Stimulated activated CD8-positive, alpha-beta memory T cell treated with anti-CD3 and anti-CD28 coated beads, Interleukin-7, amount 100 ng/mL, for 24 hours (primary cell): ENCODE measurements around the gene KIAA1549.
"Not testable (repeated sequence)": the region's sequence is repeated elsewhere in the genome, so short reads cannot be mapped to it uniquely, and the experiment has no call there.

Experiments
- DNase-seq: peaks from one replicate; pipeline ENCODE4 v3.0.0-alpha.2; 2020; ENCODE audit warnings: low read depth

Gene KIAA1549

DNA sequence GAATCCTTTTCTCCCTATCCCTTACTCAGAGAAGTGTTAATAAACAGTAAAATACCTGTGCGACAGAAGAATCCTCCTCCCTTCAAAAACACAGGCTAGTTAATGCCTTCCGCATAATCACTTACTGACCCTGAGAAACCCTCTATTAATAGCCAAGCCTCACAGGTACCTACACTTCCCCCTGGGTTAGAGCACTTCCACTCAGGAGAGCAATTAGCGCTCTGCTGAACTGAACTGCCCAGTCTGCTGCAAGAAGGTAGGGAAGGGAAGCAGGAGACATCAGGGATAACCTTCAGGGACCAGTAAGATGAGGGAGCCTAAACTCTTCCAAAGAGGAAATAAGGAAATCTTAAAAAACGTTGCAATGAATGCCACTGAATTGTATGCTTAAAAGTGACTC, 39.6 kb downstream of the KIAA1549 start:
- no peak for DNase-seq

DNA sequence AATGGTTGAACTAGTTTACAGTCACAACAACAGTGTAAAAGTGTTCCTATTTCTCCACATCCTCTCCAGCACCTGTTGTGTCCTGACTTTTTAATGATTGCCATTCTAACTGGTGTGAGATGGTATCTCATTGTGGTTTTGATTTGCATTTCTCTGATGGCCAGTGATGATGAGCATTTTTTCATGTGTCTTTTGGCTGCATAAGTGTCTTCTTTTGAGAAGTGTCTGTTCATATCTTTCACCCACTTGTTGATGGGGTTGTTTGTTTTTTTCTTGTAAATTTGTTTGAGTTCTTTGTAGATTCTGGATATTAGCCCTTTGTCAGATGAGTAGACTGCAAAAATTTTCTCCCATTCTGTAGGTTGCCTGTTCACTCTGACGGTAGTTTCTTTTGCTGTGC, 40.6 kb downstream of the KIAA1549 start:
- not testable (repeated sequence) for DNase-seq

DNA sequence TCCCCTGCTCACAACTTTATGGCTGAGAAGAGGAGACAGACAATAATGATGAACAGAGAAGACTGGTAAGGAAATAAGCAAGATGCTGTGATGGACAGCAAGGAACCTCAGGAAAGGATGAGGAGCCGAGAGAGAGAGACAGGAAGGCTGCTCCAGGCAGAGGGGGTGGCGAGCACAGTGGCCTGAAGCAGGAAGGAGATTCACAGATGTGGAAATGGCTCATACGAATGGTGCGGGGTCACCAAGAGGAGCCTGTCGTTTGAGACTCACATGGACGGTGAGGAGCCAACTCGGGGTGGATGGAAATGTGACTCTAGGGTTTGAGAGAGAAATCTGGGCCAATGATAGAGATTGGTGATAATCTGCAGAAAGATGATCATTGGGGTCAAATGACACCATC, 43.7 kb downstream of the KIAA1549 start:
- no peak for DNase-seq

DNA sequence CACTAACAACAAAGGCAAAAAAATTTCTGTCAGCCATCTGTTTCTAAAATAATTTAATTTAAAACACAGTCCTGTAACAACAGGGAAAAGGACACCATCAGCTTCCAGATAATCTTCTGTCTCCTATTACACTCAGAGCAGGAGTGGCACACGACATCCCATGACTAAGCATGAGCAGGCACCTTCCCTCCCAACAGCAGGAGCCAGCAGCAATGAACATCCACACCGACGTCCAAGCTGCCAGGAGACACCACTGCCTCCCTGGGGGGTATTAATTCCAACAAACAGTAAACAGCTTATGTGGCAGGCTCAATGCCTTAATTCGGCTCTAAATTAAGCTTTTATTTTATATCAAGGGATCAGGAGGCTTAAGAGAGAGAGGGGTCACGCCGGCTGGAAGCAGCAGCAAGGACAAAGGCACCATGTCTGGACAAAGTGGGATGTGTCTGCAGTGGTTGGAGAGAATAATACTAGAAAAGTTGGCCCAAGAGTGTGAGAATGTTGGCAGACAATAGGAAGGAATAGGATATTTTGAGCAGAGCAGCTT, 45.7 kb downstream of the KIAA1549 start:
- no peak for DNase-seq

DNA sequence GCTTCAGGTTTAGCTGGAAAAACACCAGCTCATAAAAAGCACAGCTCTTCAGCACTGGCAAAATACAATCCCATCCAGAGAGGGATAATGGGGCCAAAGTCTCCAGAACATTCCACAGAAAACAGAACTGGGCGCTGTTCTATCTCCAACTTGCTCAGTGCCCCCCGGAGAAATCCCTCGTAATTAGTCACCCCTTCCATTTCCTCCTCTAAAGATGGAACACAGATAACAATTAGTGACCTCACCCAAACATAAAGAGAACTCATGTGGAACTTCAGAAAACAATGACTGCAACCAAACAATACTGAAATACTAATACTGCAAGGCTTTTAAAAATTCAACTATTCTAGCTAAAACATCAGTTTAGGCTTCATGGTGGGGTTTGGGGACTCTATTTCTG, 46.3 kb downstream of the KIAA1549 start:
- DNase-seq, result no peak

DNA sequence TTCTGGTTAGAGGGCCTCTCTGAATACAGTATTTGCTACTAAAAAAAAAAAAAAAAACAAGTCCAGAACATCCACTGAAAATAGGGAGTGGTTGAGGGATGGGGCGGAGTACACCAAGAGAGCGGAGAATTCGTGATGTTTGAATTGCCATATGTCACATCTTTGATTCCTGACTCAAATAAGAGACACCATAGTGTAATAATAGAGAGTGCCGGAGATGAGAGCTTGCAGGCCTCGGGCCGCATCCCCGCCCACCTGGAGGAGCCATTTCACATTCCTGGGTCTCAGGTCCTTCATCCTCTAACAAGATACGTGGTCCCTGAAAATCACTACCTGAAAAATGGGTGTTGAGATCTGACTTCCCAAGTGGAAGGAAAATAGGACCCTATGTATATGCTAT, 46.8 kb downstream of the KIAA1549 start:
- DNase-seq, result no peak

DNA sequence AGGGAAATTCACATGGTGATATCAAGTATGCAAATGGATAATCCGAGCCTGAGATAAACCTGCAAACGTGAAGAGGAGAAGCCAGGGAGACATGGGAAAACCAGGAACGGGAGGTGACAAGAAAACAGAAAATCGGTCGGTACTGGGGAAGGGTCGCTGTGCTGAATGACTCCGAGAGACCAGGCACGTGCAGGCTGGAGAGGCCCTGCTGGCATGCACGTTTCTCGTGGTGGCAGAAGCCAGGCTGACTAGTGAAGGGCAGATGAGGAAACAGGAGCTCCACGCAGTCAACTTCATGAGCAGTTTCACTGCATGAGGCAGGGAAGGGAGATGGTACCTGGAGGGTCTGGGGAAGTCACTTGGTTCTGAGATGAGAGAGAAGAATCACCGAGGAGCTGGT, 48.3 kb downstream of the KIAA1549 start:
- no peak for DNase-seq

DNA sequence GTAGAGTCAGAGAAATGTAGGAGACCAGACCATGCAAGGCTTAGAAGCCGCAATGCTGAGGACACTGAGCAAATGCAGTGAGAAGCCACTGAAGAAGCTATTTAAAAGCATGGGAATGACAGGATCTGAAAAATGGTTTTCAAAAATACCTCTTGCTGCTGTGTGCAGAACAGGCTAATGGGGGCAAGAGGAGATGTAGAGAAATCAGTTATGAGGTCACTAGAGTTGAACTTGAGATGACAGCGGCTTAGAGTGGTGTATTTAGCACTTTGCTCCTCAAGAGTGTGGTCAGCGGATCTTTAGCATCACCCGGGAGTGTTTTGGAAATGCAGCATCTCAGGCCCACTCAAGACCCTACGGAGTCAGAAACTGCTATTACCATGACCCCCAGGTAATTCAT, 48.8 kb downstream of the KIAA1549 start:
- DNase-seq, result no peak

DNA sequence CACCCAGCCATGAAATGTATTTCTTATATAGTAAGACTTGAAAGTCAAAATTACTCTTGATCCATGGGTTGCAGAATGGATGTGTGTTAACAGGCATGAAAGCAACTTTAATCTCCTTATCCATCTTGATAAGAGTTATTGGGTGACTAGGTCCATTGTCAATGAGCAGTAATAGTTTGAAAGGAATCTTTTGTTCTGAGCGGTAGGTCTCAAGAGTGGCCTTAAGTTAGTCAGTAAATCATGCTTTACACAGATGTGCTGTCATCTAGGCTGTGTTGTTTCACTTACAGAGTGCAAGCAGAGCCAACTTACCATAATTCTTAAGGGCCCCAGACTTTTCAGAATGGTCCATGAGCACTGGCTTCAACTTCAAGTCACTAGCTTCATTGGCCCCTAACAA, 51.2 kb downstream of the KIAA1549 start:
- no peak for DNase-seq

DNA sequence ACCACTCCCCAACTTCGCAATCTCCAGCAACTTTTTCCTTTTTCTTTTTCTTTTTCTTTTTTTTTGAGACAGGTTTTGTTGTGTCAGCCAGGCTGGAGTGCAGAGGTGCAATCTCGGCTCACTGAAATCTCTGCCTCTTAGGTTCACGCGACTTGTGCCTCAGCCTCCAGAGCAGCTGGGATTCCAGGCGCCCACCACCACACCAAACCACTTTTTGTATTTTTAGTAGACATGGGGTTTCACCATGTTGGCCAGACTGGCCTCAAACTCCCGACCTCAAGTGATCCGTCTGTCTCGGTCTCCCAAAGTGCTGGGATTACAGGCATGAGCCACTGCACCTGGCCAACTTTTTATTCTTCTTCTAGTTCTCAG, 55.0 kb downstream of the KIAA1549 start:
- DNase-seq, result no peak

DNA sequence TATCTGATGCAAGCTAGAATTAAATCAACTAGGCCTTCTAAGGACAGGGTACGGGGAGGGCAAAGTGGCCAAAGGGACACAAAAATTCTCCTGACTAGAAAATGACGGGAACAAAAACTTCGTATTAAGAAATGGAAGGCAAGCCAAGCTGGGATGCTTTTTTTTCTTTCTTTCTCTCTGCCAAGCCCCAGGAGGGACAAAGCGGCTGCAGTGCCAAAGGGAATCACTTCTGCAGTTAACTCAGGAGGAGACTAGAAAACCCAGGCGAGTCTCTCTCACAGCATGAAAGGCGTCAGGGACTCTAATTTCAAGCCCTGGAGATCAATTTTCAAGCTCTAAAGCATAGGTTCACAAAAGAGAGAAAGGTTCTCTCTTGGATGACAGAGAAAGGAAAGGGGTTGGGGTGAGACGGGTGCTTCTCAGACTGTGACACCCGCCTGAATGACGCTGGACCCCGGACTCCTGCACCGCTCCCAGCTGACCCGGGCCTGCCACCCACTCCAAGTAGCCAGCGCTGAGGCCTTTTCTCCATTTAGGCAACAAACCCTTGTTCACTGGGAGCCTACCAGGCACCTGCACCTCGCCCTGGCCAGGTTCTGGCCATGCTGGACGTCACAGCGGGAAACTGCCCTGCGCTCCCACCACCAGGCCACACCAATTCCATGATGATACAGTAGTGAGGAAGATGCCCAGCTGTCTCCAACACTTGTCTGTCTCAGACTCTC, 56.5 kb downstream of the KIAA1549 start:
- DNase-seq, result no peak

DNA sequence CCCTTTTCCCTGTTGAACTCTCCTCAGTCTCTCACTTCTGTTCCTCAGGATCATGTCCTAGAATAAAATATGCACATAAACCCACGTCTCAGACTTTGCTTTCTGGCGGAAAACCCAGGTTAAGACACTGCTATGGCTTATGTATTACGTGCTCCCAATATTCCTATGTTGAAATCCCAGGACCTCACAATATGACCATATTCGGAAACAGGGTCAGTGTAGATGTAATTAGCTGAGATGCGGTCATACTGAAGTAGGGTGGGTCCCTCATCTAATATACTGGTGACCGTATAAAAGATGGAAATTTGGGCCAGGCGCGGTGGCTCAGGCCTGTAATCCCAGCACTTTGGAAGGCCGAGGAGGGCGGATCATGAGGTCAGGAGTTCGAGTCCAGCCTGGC, 59.9 kb downstream of the KIAA1549 start:
- DNase-seq, result no peak

DNA sequence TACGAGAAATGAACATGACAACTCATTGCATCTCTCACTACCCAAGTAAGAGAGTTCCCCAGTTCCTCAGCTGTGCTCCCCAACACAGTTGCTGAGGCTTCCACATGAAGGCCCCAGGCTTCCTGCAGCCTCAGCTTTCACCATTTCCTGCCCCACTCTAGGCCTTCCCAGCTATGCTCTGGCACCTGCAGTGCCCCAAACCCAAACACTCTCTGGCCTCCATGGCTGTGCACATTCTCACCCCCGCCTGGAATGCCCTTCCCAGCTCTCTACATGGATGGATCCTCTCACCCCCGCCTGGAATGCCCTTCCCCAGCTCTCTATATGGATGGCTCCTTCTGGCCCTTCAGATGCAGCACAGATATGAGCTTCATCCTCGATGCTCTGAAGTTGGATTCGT, 61.3 kb downstream of the KIAA1549 start:
- DNase-seq, result no peak

DNA sequence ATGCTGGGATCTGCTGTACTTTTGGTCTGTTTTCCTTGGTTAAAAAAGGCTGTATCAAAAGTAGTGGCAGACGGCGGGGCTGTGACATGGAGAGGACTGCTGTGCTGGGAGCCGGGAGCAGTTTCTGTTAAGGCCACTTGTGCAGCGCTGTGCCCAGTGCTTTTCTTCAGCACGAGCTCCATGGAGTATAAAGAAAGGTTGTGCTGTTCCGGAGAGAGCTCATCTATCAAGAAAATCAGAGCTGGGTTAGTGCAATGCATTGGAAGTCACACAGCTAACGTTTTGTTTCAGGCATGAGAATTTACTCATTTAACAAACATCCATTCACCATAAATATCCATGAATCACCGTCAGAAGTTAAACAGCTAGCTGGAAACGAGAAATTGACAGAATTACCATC, 62.0 kb downstream of the KIAA1549 start:
- DNase-seq, result no peak

DNA sequence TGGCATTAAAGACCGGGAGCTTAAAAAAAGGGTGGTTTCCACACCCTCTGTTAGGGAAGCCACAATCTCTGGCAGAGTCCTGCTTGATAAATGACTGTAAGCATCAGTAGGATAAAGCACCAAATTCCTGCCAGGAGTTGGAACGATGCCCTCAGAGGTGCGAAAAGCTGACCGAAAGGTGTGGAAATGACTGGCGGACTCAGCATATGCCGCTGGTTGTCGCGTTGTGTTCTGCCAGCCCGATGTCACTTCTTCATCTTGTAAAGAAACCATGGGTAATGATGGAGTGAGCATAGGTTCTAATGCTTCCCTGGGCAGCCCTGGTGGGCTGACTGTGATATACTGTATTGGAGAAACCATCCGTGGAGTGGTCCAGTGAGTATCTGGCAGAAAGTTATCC, 62.4 kb downstream of the KIAA1549 start:
- no peak for DNase-seq

DNA sequence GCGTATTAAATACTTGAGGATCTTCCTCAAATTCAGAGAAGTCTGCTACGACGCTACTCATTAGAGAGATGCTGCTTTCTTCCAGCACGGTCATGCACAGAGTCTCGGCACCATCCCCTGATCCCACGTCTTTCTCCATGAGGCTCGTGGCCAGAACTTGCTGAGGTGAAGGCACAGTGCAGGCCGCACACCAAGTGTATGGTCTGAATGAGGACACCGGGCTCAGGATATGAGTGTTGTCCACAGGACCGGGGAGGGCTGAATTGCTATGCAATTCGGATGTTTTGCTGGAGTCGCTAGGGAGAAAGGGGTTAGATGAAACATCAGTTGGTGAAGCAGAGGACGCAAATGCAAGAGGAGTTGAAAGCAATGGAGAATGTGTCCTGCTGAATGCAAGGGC, 63.0 kb downstream of the KIAA1549 start:
- DNase-seq, result no peak

DNA sequence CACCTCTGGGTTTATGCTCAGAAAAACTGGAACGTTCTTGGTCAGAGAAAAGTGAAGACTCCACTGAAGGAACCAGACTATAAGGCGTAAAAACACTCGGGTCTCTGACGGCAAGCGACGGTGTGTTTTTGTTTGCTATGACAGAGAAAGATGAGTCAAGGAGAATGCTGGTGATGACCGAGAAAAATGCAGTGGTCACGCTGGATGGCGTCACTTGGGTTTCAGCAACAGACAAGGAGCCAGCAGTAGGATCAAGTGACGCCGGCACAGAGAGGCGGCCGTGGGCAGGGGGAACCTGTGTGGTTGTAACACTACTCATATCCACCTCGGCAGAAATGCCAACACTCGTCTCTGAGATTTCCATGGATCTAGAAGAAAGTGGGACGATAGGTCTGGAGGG, 63.4 kb downstream of the KIAA1549 start:
- no peak for DNase-seq

DNA sequence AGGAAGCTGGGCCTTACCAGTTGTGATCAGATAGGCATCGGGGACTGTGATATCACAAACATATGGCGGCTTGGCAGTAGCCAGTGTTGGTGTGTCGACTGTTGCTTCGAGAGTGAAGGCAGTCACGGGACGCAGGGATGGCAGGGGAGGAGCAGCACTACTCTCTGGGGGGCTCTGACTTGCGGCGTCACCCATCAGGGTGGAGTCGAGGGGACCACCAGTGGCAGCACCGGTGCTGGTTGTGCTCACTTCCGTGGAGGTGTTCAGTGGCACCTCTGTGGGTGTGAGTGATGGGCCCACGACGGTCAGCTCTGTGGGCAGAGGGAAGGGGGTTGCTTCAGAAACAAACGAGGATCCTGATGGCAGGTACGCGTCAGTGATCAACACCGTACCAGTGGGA, 64.5 kb downstream of the KIAA1549 start:
- DNase-seq, result no peak

DNA sequence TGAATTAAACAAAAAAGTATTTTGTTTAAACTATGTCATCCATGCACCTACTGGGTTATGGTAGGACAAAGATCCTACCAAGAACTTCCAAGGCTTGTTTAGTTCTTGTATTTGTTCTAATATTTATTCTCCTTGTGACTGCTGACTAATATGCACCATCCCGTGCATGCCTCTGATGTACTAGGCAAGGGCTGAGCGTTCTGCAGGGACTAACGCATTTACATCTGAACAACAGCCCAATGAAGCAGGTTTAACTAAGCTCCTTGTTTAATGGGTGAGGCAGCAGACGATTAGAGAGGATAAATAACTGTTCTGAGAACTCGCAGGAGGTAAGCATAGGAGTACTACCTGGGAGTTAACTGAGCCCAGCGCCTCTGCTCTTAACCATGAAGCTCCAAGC, 64.9 kb downstream of the KIAA1549 start:
- no peak for DNase-seq

DNA sequence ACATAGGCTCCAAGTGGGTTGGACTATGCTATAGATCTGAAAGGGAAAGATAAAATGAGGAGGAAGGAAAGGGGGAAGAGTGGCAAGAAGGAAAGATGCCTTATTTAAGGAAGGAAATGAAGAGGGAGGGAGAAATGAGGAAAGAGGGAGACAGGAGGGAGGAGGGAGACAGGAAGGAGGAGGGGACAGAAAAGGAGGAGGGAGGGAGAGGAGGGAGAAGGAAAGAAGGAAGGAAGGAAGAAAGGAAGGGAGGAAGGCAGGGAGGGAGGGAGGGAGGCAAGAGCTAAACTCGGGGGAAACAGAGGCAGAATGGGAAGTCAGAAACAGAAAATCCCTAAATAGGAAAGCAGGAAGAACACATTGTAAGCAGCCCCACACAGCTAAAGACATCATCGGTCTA, 67.4 kb downstream of the KIAA1549 start:
- DNase-seq, result no peak

DNA sequence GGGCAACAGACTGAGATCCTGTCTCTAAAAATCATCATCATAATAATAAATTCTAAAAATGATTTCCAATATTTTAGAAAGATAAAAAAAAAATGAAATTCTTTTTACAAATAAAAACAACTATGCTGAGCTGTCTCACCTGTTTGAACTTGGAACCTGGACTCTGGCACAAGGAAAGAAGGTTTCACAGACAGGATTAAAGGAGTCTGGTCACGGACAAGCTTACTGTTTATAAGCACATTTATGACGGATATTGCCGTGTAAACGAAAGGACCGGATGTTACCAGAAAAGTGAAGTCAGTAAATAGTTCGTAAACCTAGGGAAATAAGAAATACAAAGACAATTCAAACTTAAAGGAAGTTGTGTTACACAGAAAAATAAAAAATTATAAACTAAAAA, 70.2 kb downstream of the KIAA1549 start:
- no peak for DNase-seq

DNA sequence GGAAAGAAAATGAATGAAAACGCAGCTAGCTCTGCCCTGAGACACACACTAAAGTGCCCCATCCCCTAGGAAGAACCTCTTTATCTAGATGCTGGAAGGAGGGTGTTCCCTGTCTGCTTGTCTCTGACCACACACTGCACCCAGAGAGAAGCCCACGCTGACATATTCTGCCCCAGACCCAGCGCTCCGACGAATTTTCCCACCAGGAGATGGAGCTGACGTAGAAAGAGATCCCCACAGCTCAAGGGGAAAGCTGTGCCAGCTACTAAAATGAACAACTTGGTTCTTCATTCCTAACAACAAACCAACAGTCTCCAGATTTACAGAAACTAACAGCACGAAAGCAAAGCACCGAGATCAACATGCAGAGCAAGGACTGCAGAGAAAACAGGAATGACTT, 73.3 kb downstream of the KIAA1549 start:
- no peak for DNase-seq

DNA sequence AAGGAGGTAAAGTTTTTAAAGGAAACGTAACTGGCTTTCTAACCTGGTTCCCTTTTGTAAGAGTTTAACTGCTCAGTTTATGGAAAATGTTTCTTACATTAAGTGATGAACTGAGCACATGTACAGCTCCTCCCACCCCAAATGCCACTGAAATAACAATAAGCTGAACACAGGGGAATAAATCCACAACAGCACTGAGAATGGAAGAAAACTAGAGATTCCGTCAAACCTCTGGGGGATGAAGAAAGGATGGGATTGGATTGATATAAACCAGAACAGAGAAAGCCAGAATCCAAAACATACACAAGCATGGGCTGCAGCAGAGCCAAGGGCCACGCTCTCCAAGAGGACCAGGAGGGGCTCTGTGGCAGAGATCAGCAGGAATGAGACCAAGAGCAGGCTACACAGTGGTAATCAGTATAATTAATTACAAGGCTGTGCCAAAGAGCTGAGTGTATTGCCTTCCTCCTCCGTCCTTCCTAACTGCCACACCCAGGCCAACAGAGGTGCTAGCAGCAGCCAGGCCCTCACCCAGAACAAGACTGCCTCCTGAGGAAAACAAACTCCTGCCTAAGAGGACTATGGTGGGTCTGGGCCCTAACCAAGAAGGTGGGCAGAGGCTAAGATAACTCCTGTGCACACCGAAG, 73.9 kb downstream of the KIAA1549 start:
- DNase-seq, result no peak

DNA sequence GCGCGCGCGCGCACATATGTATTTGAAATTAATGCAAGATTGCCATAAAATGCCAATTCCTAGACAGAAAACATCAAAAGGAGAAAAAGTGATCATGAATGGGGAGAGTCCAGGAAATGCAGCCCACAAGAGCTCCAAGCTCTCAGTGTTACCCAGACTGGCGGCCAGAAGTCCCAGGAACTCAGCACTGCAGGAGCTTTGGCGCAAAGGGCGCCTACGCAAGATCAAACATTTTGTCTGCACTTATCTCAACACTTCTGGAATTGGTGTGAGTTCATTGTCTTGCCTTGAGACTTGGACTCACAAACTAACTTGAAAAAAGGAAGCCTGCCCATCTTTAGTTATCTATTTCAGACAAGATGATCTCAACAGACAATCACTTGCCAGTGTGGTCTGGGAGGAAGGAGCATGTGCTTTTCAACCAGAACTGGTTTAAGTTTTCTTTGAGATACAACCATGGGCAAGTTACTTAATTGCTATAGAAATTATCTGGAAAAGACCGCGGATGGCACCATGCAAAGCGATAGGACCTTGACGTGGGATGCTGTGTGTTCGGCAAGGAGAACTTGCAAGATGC, 77.2 kb downstream of the KIAA1549 start:
- DNase-seq, result no peak
